GM23248 (cell line): ENCODE measurements around the gene KCNQ5.

Experiments
- EZH2 ChIP-seq: fragments of 200-600 bp; sonication (generic); IDR thresholded peaks from 2 replicates; pipeline ENCODE4 v1.6.1; 2018; ENCODE audit warnings: antibody characterized with exemption, mild to moderate bottlenecking; ENCODE audit not compliant: insufficient read depth, poor library complexity, severe bottlenecking
- EZH2phosphoT487 ChIP-seq: fragments of 200-600 bp; sonication (generic); IDR thresholded peaks from 2 replicates; pipeline ENCODE4 v1.6.1; 2018; ENCODE audit warnings: antibody characterized with exemption, moderate library complexity, mild to moderate bottlenecking, low read depth; ENCODE audit not compliant: insufficient read depth

- no peak for TF ChIP-seq EZH2
- no peak for TF ChIP-seq EZH2phosphoT487
Observed at GRCh38 chr6:72954716-72955115, 332.9 kb downstream of the KCNQ5 start.
